GM12873 (cell line): ENCODE measurements around the gene ABCB11.
A peak's percentile ranks its signal among the peaks of the same experiment; 100 is the strongest.

ENCODE experiments used
- CTCF ChIP-seq: IDR thresholded peaks from 2 replicates; pipeline ENCODE4 v1.5.1; 2012; ENCODE audit warnings: low read depth, mild to moderate bottlenecking, moderate library complexity, low read length, control low read depth; ENCODE audit not compliant: insufficient read depth; ENCODE audit errors: missing control alignments

Gene ABCB11

DNA sequence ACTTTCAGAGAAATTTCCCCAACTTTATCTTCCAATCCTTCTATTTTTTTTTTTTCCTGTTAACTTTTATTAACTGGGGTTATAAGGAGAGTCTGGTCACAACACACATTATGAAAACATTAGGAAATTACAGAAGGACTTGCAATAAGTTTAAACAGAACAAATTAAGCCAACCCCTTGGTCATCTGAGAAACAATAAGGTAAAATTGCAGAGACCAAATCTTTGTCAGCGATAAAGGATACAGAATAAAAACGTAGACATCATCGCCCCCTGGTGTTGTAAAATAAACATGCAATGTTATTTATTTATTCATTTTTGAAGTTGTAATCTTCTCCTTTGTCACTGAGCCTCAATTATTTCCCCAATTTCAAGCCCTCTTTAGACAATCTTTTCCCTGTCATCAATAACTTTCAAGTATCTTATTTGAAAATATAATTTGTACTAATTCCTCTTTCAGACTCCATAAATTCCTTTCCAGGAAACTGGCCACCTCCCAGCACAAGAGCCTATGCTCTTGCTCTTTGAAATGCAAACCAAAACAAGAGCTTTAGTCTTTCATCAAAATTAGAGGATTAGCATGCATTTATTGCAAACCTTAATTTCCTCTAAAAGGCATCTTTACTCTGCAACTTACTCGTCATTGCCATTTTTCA is 110.5 kb downstream of the ABCB11 start:
- peak; percentile 50 for TF ChIP-seq CTCF

DNA sequence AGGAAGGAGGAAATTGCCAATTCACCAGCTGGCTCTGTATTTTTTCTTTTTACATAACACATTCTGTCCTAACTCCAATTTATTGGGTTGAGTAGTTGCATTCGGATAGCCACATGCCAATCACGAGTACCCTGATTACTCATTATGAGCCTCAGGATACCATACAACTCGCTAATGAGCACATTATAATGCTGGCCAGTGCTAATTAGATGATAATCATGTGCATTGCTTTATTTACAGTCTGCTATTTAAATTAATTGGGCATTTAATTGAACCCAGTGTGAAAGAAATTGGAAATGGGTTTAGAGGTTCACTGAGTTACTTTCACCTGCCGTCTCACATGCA is 114.8 kb downstream of the ABCB11 start:
- no peak for TF ChIP-seq CTCF

DNA sequence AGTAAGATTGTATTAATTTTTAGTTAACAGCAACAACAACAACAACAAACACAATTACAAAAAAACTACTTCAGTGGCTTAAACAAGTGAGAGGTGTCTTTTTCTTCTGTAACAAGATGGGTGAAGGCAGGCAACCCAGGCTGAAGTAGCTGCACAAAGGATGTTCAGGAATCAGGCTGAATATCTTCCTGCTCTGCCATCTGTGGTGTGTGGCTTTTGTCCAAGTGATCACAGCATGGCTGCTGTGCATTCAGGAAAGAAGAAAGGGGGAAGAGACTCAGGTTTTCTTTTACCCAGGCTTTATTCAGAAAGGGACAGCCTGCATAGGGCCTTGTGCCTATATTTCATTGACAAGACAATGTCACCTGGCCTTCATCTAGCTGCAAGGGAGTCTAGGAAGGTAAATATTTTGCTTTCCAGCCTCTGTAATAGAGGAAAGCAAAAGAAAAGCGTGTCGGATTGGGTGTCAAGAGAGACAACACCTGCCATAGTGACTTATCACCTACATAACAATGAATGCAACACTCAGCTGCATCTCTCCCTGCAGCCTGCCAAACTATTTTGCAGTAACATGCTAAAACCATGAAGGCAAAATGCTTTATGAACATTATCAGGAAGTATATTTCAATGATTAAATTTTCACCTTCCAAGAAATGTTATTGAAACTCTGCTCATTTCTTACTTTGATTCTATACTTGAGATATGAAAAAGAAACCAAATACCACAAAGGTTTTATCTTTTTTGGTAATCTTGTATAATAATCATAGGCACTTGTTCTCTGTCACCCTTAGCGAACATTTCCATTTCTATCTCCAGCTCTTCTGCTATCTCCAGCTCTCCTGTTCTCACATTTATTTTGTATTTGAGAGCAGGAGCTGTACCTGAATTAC is 115.4 kb downstream of the ABCB11 start:
- TF ChIP-seq CTCF, result no peak

GRCh38 chr2:168913495-168913894 is 117.6 kb downstream of the ABCB11 start:
- TF ChIP-seq CTCF, result no peak

DNA sequence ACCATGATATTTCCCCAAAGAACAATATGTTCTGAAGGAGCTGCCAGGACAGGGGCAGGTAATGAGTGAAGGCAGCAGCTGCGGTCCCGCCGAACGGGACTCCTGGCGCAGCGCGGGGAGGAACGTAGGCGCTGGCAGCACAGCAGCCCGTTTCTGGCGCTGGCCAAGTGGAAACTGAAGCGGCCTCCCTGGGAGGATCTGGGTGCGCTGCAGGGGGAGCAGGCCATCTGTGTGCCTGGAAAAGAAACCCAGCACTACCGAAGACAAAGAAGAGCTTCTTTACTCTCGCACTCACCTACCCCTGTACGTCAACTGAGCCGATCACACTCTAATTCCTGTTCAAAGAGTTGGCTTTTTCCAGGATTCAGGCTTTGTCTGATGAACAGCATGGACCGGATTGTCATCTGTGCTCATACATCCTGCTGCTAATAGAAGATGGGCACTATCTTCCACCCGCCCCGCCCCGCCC is 118.2 kb downstream of the ABCB11 start:
- TF ChIP-seq CTCF, result no peak

DNA sequence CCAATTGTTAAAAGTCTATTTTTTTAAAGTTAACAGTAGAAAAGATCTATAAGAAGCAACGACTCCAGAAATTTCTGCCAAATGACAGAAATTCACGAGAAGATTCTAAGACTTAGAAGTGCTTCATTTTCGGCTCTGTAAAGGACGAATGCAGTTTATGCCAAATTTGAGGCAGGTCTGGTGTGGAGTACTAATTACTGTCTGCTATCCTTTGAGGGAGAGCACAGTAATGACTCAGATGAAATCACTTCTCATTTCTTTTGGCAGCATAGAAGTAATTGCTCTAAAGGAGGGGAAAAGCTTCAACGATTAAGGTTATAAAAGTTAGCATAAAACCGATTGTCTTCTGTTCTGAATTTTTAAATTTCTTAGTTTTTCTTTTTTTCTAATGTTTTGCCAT is 118.7 kb downstream of the ABCB11 start:
- no peak for TF ChIP-seq CTCF

DNA sequence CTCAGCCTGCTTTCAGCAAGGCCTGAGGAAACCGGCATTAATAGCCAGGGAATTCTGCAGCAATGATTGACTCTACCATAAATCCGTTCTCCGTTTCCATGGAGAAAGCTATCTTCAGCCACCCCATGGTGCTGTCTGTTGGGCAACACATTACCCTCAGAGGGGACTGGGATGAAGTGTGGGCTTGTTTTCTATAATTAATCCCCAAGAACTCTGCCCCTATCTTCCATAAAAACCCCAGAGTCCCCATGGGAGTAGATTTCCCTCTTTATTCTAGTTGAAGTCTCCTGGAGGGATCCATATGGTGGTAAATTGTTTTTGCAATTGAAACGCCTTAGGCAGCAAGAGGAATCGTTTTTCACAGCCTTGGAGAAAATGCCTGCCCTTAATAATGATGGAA is 120.8 kb downstream of the ABCB11 start:
- TF ChIP-seq CTCF, result no peak
